ENCODE data around the gene PABPC1L. TPM values are rescaled to one million over a fixed set of nuclear protein-coding genes. Genes with fewer than 3 reads are reported as not detected.

The PABPC1L gene
- total and polyA plus RNA-seq, 2 of the 13 experiments (the other 11 are each of a cell fraction or from before 2014, with no cell fraction given), result 30.8 to 252 TPM

DNA sequence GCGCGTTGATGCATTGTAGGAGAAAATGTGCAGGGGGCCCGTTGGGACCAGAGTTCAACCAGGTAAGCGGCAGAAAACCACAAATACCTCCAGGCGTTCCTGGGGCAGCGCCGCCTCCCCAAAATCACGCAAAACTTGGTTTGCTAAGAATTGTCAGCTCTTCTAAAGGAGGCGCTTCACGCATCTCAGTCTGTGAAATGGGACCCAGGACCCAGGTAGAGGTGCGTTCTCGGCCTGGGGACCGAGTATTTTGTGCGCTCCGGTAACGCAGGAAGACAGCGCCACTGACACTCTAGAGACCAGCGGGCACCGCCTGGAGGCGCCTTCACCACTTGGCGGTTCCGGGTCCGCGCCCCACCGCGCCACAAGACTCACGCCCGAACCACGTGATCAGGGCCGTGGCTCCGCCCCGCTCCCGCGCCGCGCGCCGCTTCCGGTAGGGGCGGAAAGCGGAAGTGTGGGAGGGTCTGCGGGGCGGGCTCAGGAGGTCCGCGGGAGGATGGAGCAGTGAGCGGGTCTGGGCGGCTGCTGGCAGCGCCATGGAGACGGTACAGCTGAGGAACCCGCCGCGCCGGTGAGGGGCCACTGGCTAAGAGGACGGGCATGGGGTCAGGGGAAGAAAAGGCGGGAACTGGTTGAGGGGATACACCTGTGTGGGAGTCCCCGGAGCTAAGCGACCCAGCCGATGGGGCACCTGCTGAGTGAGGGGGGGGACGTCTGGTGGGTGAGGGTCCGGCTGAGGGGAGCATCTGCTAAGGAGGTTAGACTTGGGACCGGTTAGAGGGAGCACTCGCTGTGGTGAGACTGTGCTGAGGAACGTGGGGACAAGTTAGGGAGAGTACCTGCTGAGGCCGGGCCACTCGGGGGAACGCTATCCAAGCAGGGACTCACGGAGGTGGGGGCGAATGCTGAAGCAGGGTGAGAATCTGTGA lies 56.4 kb downstream of the PABPC1L start, which contains the start of gene STK4 (continued):
- TF ChIP-seq CREM (IDR thresholded peaks at IDR 0.05) (peak; percentile 49; the same call in 1 of the 2 replicates), CREM (CRISPR knock-in tag; IDR thresholded peaks at IDR 0.05) (no peak), ZNF792 (CRISPR knock-in tag; IDR thresholded peaks at IDR 0.05) (peak; percentile 97), GATAD2A (CRISPR knock-in tag; IDR thresholded peaks at IDR 0.05) (peak; percentile 84), RFX3 (CRISPR knock-in tag; IDR thresholded peaks at IDR 0.05) (peak; percentile 55; the same call in 1 of the 2 replicates), ZNF720 (CRISPR knock-in tag; IDR thresholded peaks at IDR 0.05) (no peak), ZC3H13 (CRISPR knock-in tag; IDR thresholded peaks at IDR 0.05) (peak; percentile 93; the same call in 1 of the 2 replicates), ADNP (CRISPR knock-in tag; IDR thresholded peaks at IDR 0.05) (no peak), ZNF737 (CRISPR knock-in tag; IDR thresholded peaks at IDR 0.05; ENCODE audit: borderline replicate concordance) (no peak), ATF1 (CRISPR knock-in tag; IDR thresholded peaks at IDR 0.05) (peak; percentile 55; the same call in 1 of the 2 replicates), KAT7 (CRISPR knock-in tag; IDR thresholded peaks at IDR 0.05; ENCODE audit: borderline replicate concordance) (peak; percentile 100), ZNF776 (CRISPR knock-in tag; IDR thresholded peaks at IDR 0.05) (peak; percentile 91; the same call in 1 of the 2 replicates), NFKBIZ (CRISPR knock-in tag; IDR thresholded peaks at IDR 0.05) (peak; percentile 88), NBN (conservative IDR thresholded peaks at IDR 0.05) (no peak), MXD4 (CRISPR knock-in tag; IDR thresholded peaks at IDR 0.05) (peak; percentile 96), CHD2 (IDR thresholded peaks at IDR 0.05; ENCODE audit: low read depth, low read length) (peak; percentile 28; the same call in 1 of the 2 replicates), JDP2 (CRISPR knock-in tag; IDR thresholded peaks at IDR 0.05; ENCODE audit: borderline replicate concordance) (no peak), MYC (CRISPR knock-in tag; IDR thresholded peaks at IDR 0.05; ENCODE audit: borderline replicate concordance) (peak; percentile 97), GPN1 (CRISPR knock-in tag; IDR thresholded peaks at IDR 0.05; ENCODE audit: borderline replicate concordance) (no peak), ZFP41 (CRISPR knock-in tag; IDR thresholded peaks at IDR 0.05; ENCODE audit: borderline replicate concordance) (no peak; the same call in 1 of the 2 replicates), NFE2 (CRISPR knock-in tag; IDR thresholded peaks at IDR 0.05) (no peak)
- TF ChIP-seq, protein P1, sequence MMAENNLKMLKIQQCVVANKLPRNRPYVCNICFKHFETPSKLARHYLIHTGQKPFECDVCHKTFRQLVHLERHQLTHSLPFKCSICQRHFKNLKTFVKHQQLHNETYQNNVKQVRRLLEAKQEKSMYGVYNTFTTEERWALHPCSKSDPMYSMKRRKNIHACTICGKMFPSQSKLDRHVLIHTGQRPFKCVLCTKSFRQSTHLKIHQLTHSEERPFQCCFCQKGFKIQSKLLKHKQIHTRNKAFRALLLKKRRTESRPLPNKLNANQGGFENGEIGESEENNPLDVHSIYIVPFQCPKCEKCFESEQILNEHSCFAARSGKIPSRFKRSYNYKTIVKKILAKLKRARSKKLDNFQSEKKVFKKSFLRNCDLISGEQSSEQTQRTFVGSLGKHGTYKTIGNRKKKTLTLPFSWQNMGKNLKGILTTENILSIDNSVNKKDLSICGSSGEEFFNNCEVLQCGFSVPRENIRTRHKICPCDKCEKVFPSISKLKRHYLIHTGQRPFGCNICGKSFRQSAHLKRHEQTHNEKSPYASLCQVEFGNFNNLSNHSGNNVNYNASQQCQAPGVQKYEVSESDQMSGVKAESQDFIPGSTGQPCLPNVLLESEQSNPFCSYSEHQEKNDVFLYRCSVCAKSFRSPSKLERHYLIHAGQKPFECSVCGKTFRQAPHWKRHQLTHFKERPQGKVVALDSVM (CRISPR knock-in tag; IDR thresholded peaks at IDR 0.05), result no peak
- TF ChIP-seq, protein P2, sequence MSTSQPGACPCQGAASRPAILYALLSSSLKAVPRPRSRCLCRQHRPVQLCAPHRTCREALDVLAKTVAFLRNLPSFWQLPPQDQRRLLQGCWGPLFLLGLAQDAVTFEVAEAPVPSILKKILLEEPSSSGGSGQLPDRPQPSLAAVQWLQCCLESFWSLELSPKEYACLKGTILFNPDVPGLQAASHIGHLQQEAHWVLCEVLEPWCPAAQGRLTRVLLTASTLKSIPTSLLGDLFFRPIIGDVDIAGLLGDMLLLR (CRISPR knock-in tag; IDR thresholded peaks at IDR 0.05), result peak; percentile 97; the same call in 1 of the 2 replicates
- TF ChIP-seq, protein P3, sequence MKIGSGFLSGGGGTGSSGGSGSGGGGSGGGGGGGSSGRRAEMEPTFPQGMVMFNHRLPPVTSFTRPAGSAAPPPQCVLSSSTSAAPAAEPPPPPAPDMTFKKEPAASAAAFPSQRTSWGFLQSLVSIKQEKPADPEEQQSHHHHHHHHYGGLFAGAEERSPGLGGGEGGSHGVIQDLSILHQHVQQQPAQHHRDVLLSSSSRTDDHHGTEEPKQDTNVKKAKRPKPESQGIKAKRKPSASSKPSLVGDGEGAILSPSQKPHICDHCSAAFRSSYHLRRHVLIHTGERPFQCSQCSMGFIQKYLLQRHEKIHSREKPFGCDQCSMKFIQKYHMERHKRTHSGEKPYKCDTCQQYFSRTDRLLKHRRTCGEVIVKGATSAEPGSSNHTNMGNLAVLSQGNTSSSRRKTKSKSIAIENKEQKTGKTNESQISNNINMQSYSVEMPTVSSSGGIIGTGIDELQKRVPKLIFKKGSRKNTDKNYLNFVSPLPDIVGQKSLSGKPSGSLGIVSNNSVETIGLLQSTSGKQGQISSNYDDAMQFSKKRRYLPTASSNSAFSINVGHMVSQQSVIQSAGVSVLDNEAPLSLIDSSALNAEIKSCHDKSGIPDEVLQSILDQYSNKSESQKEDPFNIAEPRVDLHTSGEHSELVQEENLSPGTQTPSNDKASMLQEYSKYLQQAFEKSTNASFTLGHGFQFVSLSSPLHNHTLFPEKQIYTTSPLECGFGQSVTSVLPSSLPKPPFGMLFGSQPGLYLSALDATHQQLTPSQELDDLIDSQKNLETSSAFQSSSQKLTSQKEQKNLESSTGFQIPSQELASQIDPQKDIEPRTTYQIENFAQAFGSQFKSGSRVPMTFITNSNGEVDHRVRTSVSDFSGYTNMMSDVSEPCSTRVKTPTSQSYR (CRISPR knock-in tag; IDR thresholded peaks at IDR 0.05; ENCODE audit: borderline replicate concordance), result peak; percentile 20; the same call in 1 of the 2 replicates
- TF ChIP-seq, protein P4, sequence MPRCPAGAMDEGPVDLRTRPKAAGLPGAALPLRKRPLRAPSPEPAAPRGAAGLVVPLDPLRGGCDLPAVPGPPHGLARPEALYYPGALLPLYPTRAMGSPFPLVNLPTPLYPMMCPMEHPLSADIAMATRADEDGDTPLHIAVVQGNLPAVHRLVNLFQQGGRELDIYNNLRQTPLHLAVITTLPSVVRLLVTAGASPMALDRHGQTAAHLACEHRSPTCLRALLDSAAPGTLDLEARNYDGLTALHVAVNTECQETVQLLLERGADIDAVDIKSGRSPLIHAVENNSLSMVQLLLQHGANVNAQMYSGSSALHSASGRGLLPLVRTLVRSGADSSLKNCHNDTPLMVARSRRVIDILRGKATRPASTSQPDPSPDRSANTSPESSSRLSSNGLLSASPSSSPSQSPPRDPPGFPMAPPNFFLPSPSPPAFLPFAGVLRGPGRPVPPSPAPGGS (CRISPR knock-in tag; IDR thresholded peaks at IDR 0.05), result peak; percentile 98

Data from HepG2 (cell line).